H9 (cell line): ENCODE data around the gene RBKS. TPM values are rescaled to one million over a fixed set of nuclear protein-coding genes. Genes with fewer than 3 reads are reported as not detected.

Experiments used
- DNase-seq: peaks from one replicate; pipeline ENCODE4 v3.0.0-alpha.2; 2017
- H2AFZ ChIP-seq: one replicate; pipeline ENCODE4 v1.6.1; 2013; ENCODE audit warnings: mild to moderate bottlenecking, low read length, control low read depth, moderate library complexity
- H2AK5ac ChIP-seq: 2 replicates; pipeline ENCODE4 v1.6.1; 2013; ENCODE audit warnings: low read length, control low read depth, mixed read lengths; ENCODE audit not compliant: insufficient read length
- H2BK120ac ChIP-seq: one replicate; pipeline ENCODE4 v1.6.1; 2013; ENCODE audit warnings: low read depth, mild to moderate bottlenecking, low read length, control low read depth, inconsistent platforms; ENCODE audit not compliant: poor library complexity, severe bottlenecking
- H2BK12ac ChIP-seq: 2 replicates; pipeline ENCODE4 v1.6.1; 2013; ENCODE audit warnings: low read length, control low read depth, mixed read lengths, low read depth; ENCODE audit not compliant: insufficient read length
- H2BK15ac ChIP-seq: 2 replicates; pipeline ENCODE4 v1.6.1; 2013; ENCODE audit warnings: low read depth, low read length, control low read depth
- H2BK20ac ChIP-seq: one replicate; pipeline ENCODE4 v1.6.1; 2013; ENCODE audit warnings: low read depth, mild to moderate bottlenecking, low read length, control low read depth, inconsistent platforms; ENCODE audit not compliant: poor library complexity, severe bottlenecking
- H2BK5ac ChIP-seq: 2 replicates; pipeline ENCODE4 v1.6.1; 2013; ENCODE audit warnings: low read length, control low read depth, mixed read lengths; ENCODE audit not compliant: insufficient read length
- H3K14ac ChIP-seq: 2 replicates; pipeline ENCODE4 v1.6.1; 2013; ENCODE audit warnings: low read length, control low read depth; ENCODE audit not compliant: insufficient read depth
- H3K18ac ChIP-seq: 2 replicates; pipeline ENCODE4 v1.6.1; 2013; ENCODE audit warnings: low read depth, mild to moderate bottlenecking, mixed read lengths, low read length, control low read depth; ENCODE audit not compliant: insufficient read length
- H3K23ac ChIP-seq: 2 replicates; pipeline ENCODE4 v1.6.1; 2013; ENCODE audit warnings: low read length, control low read depth, mixed read lengths, low read depth; ENCODE audit not compliant: insufficient read length
- H3K23me2 ChIP-seq: 2 replicates; pipeline ENCODE4 v1.6.1; 2013; ENCODE audit warnings: low read depth, mild to moderate bottlenecking, mixed read lengths, low read length, control low read depth; ENCODE audit not compliant: insufficient read length, poor library complexity, severe bottlenecking
- H3K27ac ChIP-seq: 2 replicates; pipeline ENCODE4 v1.5.1; 2013; ENCODE audit warnings: low read length, control low read depth, mixed read lengths, low read depth; ENCODE audit not compliant: insufficient read length
- H3K27me3 ChIP-seq: 2 replicates; pipeline ENCODE4 v1.6.1; 2013; ENCODE audit warnings: low read length, control low read depth, inconsistent platforms; ENCODE audit not compliant: insufficient read depth
- H3K4ac ChIP-seq: 2 replicates; pipeline ENCODE4 v1.6.1; 2013; ENCODE audit warnings: low read depth, mild to moderate bottlenecking, control low read depth, inconsistent platforms, low read length, moderate library complexity
- H3K4me1 ChIP-seq: 2 replicates; pipeline ENCODE4 v1.6.1; 2013; ENCODE audit warnings: low read length, control low read depth, inconsistent platforms; ENCODE audit not compliant: insufficient read depth
- H3K4me2 ChIP-seq: 2 replicates; pipeline ENCODE4 v1.6.1; 2013; ENCODE audit warnings: low read length, control low read depth, mixed read lengths; ENCODE audit not compliant: insufficient read length, insufficient read depth
- H3K56ac ChIP-seq: 2 replicates; pipeline ENCODE4 v1.6.1; 2013; ENCODE audit warnings: low read depth, mild to moderate bottlenecking, mixed read lengths, low read length, control low read depth; ENCODE audit not compliant: insufficient read length
- H3K79me1 ChIP-seq: 2 replicates; pipeline ENCODE4 v1.6.1; 2013; ENCODE audit warnings: low read depth, mild to moderate bottlenecking, moderate library complexity, low read length, control low read depth, inconsistent platforms; ENCODE audit not compliant: insufficient read depth, poor library complexity, severe bottlenecking
- H3K79me2 ChIP-seq: 2 replicates; pipeline ENCODE4 v1.6.1; 2013; ENCODE audit warnings: low read length, control low read depth, inconsistent platforms; ENCODE audit not compliant: insufficient read depth
- H3K9ac ChIP-seq: 2 replicates; pipeline ENCODE4 v1.6.1; 2013; ENCODE audit warnings: low read length, control low read depth, mixed read lengths; ENCODE audit not compliant: insufficient read length; ENCODE audit errors: extremely low read depth
- H3K9me3 ChIP-seq: one replicate; pipeline ENCODE4 v1.6.1; 2013; ENCODE audit warnings: low read depth, low read length, inconsistent platforms; ENCODE audit not compliant: control insufficient read depth
- H3T11ph ChIP-seq: one replicate; pipeline ENCODE4 v1.6.1; 2013; ENCODE audit warnings: mild to moderate bottlenecking, low read length, control low read depth, inconsistent platforms
- H4K20me1 ChIP-seq: one replicate; pipeline ENCODE4 v1.6.1; 2013; ENCODE audit not compliant: control insufficient read depth, insufficient read length, insufficient read depth
- H4K5ac ChIP-seq: 2 replicates; pipeline ENCODE4 v1.6.1; 2013; ENCODE audit warnings: low read depth, mild to moderate bottlenecking, mixed read lengths, low read length, control low read depth; ENCODE audit not compliant: insufficient read length
- H4K8ac ChIP-seq: replicated peaks from 2 replicates; pipeline ENCODE4 v1.6.1; 2013; ENCODE audit warnings: low read length, control low read depth, mixed read lengths, low read depth; ENCODE audit not compliant: insufficient read length
- H4K91ac ChIP-seq: 2 replicates; pipeline ENCODE4 v1.6.1; 2013; ENCODE audit warnings: low read depth, mild to moderate bottlenecking, moderate library complexity, mixed read lengths, low read length, control low read depth; ENCODE audit not compliant: insufficient read length
- H3K27ac Mint-ChIP-seq, 3 experiments: 2 replicates in 2 of 3; 3 replicates in 1 of 3; pipeline ENCODE4 v1.8.0; 2020 to 2021; ENCODE audit warnings: mixed read lengths in 3 of 3, mild to moderate bottlenecking in 1 of 3, moderate library complexity in 1 of 3
- H3K27me3 Mint-ChIP-seq: 2 replicates; pipeline ENCODE4 v1.8.0; 2021; ENCODE audit warnings: low read depth, mild to moderate bottlenecking, moderate library complexity, mixed read lengths
- H3K36me3 Mint-ChIP-seq, 3 experiments: 2 replicates in 2 of 3; 3 replicates in 1 of 3; pipeline ENCODE4 v1.8.0; 2020 to 2021; ENCODE audit warnings: low read depth in 3 of 3, mixed read lengths in 3 of 3; ENCODE audit not compliant: insufficient read depth in 1 of 3
- H3K4me1 Mint-ChIP-seq, 2 experiments: 2 replicates each; pipeline ENCODE4 v1.8.0; 2020; ENCODE audit warnings: mixed read lengths in 2 of 2
- H3K4me3 Mint-ChIP-seq, 2 experiments: 2 replicates in 1 of 2; 3 replicates in 1 of 2; pipeline ENCODE4 v1.8.0; 2020 to 2021; ENCODE audit warnings: mild to moderate bottlenecking in 2 of 2, mixed read lengths in 2 of 2, moderate library complexity in 1 of 2
- H3K9me3 Mint-ChIP-seq, 2 experiments: 2 replicates in 1 of 2; 3 replicates in 1 of 2; pipeline ENCODE4 v1.8.0; 2020; ENCODE audit warnings: mild to moderate bottlenecking in 2 of 2, mixed read lengths in 2 of 2, moderate library complexity in 1 of 2
- total RNA-seq: library from RNA; stranded (reverse); gene quantifications from 2 replicates; pipeline ENCODE4 v1.2.1, GENCODE V29; 2021
- TF ChIP-seq, protein P1 (sequence below): fragments of 200-600 bp; sonication (generic); conservative IDR thresholded peaks from 3 replicates; pipeline ENCODE4 v1.8.0; 2021; ENCODE audit warnings: antibody characterized with exemption, mild to moderate bottlenecking

Gene RBKS
- total RNA-seq, 1 experiment from 2014 or later = 2.3 TPM

DNA sequence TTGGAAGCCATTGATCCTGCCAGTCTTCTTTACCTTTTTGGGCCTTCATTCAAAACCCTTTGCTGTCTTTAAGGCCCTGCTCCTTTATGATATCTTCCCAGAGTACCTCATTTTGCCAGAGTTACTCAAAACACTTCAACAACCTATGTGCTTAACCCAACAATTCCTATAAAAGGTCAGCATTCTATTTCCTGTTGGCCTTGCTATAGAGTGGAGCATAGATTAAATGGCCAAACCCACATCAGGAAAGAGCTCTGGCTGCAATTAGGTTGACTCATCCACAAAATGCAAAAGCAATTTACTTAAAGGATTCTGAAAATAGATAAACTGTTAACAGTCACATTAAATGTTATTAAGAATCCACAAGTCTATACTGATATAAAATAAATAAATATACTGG, 97.4 kb downstream of the RBKS start:
- no peak overlapping the region for H3K56ac ChIP-seq
- H3K23ac ChIP-seq = no peak overlapping the region
- Mint-ChIP-seq H3K27me3 (peaks cover 4% of the 10 kb centered on the region), H3K36me3 (no peaks in the 10 kb centered on the region), H3K9me3 (peaks cover 0 to 7% of the 10 kb centered on the region in 2 experiments; a peak in 2 of 5 replicates), H3K4me3 (no peak overlapping the region), H3K4me1 (no peaks in the 10 kb centered on the region; a peak in 1 of 4 replicates), H3K27ac (no peak overlapping the region)
- H3K27ac ChIP-seq = no peak overlapping the region
- H2BK15ac ChIP-seq = no peak overlapping the region
- TF ChIP-seq, protein P1, sequence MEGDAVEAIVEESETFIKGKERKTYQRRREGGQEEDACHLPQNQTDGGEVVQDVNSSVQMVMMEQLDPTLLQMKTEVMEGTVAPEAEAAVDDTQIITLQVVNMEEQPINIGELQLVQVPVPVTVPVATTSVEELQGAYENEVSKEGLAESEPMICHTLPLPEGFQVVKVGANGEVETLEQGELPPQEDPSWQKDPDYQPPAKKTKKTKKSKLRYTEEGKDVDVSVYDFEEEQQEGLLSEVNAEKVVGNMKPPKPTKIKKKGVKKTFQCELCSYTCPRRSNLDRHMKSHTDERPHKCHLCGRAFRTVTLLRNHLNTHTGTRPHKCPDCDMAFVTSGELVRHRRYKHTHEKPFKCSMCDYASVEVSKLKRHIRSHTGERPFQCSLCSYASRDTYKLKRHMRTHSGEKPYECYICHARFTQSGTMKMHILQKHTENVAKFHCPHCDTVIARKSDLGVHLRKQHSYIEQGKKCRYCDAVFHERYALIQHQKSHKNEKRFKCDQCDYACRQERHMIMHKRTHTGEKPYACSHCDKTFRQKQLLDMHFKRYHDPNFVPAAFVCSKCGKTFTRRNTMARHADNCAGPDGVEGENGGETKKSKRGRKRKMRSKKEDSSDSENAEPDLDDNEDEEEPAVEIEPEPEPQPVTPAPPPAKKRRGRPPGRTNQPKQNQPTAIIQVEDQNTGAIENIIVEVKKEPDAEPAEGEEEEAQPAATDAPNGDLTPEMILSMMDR = no peak
- no peak overlapping the region for H3K4ac ChIP-seq
- no peaks in the 10 kb centered on the region for H3K79me2 ChIP-seq
- no peaks in the 10 kb centered on the region for H3K79me1 ChIP-seq
- no peak overlapping the region for H2BK120ac ChIP-seq
- no peak overlapping the region for H3K4me2 ChIP-seq
- H2AFZ ChIP-seq = no peak overlapping the region
- H3K4me1 ChIP-seq = no peaks in the 10 kb centered on the region
- H2BK5ac ChIP-seq = no peak overlapping the region
- H4K91ac ChIP-seq = no peak overlapping the region
- H4K20me1 ChIP-seq = no peaks in the 10 kb centered on the region
- no peak overlapping the region for H3K14ac ChIP-seq
- no peak for DNase-seq
- H2AK5ac ChIP-seq = no peak overlapping the region
- no peak overlapping the region for H3K18ac ChIP-seq
- no peaks in the 10 kb centered on the region for H3K27me3 ChIP-seq
- no peak overlapping the region for H2BK12ac ChIP-seq
- no peak overlapping the region for H3T11ph ChIP-seq
- H3K23me2 ChIP-seq = no peaks in the 10 kb centered on the region
- H4K8ac ChIP-seq = no peak overlapping the region
- H4K5ac ChIP-seq = no peak overlapping the region
- no peak overlapping the region for H3K9ac ChIP-seq
- no peaks in the 10 kb centered on the region for H3K9me3 ChIP-seq
- no peak overlapping the region for H2BK20ac ChIP-seq
